ENCODE results near the gene CRYBA2.

Gene CRYBA2

DNA sequence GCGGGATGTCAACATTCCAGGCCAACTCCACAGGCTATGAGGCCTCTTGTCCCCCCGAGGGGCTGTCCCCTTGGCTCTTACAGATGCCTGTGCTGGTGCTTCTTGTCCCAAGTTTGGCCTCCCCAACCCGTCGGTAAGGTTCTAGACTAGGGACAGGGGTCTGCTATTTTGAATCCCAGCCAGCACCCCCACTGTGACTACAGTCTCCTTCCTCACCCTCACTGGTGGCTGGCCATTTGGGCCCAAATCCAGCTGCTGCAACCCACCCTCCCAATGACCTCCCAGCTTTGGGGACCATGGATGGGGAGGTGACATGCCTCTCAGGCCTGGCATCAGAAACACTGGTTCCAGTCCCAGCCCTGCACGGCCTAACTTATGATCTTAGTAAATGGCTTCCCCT lies 29.4 kb upstream of the CRYBA2 start:
- no peak for DNase-seq

DNA sequence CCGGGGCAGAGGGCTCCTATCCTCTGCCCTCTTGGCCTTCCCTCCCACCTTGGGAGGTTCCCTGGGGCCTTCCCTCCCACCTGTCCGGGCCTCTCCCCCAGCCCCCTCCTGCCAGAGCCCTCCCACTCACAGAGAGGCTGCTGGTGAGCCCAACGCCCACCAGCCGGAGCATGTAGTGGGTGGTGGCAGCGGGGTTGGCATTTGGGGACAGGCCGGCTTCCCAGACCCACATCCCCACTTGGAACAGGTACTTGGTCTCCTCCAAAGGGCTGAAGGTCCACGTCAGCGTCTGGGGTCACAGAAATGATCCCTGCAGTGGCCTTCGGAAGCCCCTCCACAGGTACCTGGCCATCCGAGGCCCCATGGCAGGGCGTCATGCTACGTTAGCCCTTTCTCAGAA lies 28.8 kb upstream of the CRYBA2 start:
- no peak for DNase-seq

DNA sequence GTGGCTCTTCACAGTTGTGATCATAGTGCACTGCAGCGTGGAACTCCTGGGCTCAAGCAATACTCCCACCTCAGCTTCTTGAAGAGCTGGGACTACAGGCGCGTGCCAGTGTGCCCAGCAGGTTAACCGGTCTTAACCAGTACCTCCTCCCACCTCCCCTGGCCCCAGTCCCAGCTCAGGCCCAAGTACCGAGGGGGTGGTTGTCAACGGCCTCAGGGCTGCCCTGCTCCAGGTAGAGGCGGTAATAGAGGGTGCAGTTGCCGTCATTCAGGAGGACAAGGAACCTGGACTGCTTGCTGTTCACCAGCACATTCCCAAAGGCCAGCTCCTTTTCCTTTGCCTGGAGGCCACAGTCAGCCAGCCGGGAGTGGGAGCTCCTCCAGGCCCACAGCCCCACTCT lies 28.4 kb upstream of the CRYBA2 start:
- no peak for DNase-seq

DNA sequence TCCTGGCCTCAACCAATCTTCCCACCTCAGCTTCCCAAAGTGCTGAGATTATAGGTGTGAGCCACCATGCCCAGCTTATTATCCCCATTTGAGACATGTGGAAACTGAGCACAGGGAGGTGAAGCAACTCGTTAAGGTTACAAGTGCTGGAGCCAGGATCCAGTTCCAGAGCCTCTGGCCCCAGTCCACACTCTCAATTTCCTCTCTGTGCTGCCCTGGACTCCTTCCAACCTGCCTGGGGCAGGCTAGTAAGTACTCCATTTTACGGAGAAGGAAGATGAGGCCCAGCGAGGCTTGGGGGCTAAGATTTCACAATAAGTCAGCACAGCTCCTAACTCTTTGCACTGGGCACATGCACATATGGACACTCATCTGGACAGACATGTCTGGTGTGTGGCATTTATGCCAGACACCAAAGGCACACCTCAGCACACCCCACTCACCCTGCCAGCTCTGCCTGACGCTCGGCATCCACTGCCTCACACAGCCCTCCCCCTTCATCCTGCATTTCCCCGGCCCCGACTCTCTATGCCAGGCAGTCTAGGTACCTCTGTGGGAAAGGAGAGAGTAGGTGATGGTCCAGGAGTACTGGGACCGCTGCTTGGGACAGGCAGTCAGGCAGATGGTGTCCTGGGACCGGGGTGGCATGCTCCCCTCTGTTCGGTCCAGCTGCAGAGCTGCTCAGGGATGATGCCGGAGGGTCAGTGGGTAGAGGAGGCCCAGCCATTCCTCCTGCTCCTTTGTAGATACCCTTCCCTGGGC lies 27.6 kb upstream of the CRYBA2 start:
- no peak for DNase-seq

DNA sequence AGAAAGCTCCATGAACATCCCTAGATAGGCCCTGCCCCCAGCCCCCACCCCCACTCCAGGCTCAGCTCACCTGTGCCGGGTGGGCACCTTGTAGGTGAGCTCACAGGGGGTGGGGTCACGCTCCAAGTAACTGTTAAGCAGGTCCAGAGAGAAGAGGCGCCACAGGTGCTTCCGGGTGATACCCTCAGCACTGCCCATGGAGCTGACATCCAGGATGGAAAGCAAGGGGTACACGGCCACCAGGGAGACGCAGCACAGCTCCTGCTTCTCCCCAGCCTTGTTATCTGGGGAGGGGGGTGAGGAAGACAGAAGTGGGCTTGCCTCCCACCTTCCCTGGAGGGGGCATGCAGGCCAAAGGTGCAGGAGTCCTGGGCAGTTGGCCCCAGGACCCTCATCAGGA lies 26.2 kb upstream of the CRYBA2 start:
- no peak for DNase-seq

DNA sequence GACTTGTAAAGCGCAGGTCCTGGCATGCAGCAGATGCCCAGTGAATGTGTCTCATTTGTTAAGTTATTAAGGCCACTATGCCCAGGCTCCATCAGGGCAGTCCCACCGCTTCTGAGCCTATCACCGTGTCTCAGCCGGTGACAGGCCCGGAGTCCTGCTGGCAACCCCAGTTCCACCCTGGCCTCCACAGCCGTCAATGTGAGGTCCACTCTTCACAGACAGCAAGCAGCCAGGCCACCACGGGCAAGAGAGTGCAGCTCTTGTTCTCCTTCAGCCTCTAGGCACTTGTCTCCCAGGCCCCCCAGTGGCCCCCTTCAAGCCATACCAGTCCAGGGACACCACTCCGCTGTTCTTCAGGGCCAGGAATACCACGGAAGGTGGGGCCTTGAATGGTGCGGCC lies 25.5 kb upstream of the CRYBA2 start:
- no peak for DNase-seq

DNA sequence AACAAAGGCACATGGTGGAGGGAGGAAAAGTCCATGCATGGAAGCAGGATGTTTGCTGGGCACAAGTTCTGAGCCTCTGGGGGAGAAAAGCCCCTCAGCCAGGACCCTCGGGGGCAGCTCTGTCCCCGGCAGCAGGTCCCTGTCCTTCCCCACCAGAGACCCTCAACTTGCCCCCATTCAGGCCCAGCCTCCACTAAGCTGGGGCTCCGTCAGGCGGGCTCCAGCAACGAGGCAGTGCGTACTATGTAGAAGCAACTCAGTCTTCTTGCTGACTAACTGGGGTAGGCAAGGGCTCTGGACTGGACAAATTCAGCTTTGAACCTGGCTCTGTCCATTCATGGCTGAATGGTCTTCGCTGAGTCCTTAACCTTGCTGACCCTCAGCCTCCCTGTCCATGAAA lies 25.1 kb upstream of the CRYBA2 start:
- no peak for DNase-seq

DNA sequence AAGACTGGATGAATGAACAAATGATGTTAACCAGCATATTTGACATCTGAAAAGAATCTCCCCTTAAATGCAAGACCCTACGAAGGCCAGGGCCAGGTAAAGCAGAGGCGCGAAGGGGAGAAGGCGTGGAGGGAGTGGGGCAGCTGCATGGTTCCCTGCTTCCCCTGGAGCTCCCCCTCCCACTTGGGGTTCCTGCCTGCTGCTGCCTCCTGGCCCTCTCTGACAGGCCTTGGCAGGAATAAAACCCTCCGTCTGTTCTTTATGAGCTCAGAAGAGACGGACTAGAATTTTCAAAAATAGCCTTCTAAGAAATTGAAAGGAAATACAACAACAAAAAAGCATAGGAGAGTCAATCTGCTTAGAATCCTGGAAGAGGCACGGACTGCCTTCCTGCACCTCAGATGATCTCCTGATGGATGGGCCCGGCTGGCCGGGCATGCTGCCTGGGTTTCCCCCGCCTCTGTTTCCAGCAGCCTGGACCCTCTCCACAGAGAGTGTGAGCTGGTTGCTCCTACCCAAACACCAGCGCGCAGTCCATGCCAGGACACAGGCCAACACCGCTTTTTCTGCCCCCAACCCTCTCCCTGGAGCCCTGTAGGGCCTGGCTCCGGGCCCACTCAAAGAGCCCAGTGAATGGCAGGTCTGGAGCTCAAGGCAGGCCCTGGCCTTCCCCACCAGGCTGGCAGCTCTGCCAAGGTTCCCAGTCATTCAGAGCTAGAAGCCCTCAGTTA lies 24.1 kb upstream of the CRYBA2 start:
- DNase-seq: no peak

DNA sequence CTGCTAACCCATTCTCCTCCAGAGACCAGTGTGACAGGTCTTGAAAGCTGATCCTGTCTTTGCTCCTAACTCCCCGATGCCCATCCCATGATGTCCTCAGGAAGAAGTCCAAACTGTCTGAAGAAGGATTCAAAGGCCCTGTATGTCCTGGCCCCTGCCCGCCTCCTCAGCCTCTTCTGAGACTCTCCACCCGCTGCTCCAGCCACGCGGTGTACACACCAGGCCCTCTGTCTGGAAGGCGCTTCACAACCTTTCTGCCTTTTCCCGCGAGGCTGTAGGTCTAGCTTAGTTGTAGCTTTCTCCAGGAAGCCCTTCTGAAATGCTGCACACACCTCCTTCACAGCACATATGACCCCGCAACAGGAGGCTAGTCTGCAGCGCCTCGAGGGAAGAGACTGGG lies 23.5 kb upstream of the CRYBA2 start:
- DNase-seq: no peak

DNA sequence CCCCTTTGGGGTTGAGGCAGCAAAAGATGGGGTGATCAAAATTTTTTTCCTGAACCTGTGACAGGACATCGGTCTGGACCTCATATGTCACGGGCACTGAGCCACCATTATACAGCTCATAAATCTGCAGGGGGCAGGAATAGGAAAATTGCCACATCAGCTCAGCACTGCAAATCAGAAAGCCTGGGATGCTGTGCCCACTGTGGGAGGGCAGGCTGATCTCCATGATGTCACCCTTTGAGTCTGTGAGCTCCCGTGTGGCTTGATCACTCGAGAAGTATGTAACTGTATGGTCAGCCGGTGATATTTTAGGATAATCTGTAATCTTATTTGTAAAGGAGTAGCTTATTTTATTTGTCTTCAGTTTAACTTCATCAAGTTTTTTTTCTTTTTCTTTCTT lies 17.7 kb upstream of the CRYBA2 start:
- no peak for DNase-seq

DNA sequence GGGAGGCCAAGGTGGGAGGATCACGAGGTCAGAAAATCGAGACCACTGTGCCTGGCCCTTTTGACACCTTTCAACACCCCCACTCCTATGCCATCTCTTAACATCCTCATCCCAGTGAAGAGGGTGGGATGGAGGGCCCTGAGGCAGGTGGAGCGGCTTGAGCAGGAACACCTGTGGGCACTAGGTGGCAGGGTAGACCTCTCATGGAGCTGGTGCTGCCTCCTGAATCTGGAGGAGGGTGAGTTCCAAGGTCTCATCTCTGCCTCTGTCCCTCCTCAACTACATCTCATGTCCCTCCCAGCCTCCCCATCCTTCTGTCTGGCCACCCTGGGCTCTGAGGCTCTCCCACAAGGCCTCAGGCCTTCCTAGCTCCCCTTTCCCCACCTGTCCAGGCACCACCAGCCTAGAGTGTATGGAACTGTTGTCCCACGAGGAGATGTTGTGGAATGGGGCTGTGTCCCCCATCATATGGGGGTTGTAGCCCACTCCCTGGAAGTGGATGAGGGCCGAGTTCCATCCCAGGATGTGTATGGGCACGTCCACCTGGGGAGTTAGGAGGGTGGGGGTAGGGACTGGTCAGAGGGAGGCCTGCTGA lies 17.0 kb upstream of the CRYBA2 start:
- DNase-seq: peak; percentile 50

DNA sequence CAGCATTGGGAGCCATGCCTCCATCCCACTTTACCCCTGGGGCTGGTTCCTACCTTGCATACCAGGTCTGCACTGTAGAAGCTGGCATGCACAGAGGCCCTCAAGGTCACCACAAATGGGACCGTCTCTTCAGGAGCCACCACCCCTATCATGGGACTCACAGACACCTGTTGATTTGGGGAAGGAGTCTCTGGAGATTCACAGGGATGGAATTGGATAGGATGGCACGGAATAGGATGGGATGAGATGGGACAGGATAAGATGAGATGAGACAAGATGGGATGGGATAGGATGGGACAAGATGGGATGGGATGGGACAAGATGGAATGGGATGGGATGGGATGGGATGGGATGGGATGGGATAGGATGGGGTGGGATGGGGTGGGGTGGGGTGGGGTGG lies 16.1 kb upstream of the CRYBA2 start:
- no peak for DNase-seq

DNA sequence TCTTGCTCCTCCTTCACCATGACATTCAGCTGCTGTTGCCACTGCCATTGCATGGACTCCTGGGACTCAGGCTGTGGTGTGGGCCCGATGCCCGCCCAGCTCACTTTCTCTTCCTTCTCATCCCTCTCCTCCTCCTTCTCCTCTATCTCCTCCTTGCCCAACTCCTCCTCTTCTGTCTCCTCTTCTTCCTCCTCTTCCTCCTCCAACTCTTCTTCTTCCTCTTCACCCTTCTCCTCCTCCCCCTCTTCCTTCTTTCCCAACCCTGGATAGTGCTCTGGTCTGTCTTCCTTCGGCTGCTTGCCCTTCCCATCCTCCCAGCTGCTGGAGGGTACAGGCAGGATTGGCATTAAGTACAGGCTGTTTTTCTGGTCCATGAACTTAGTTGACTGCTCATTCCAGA lies 10.8 kb upstream of the CRYBA2 start:
- DNase-seq: no peak

DNA sequence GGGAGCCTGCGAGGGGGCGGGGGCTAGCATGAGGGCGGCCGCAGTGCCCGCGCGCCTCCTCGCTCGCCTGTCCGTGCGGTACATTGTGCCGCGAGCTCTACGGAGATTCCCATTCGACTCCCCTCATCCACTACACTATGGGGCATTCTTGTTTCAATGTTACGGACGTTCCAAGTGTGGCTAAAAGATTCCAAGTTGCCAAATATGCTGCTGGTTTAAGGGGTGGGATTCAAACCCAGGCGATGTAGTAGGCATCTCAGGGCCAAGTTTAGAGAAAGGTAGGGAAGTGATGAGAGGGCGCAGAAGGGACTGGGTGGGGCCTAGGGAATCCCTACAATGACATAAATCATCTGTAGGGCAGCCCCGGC lies 10.0 kb upstream of the CRYBA2 start:
- DNase-seq: no peak

DNA sequence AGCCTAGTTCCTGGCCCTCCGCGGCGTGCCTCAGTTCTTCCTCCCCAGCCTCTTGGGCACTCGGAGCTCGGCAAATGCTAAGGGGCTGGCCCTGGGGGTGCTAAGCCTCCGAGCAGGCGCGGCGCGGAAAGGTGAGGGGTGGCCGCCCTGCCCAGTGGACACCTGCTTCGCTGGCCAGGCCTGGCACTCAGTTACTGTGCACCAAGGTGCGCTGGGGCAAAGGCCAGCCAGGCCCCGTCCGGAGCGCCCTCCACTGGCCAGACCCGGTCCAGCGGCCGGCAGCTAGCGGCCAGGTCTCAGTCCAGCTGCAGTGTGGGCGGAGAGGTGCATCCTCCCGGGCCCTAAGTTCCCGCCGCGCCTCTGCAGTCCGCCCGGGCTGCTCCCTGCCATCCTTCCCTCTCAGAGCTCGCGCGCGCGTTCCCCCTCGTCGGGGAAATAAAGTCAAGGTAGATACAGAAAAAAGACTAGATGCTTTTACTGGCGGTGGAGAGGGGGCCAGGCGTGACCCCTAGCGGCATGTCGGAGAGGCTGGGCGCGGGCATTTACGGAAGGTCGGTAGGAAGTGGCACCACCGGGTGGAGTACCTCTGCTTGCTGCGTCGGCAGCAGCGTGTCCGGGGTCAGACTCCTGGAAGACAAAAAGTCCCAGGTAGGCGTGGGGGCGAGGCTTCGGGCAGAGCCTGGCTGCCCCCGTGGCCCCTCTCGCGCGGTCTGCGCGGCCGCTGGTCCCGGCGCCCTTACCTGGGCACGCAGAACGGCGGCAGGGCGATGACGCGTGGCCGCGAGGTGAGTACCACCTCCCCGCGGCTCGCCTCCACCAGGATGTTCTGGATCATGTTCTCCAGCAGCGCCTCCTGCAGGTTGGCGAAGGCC lies 9.4 kb upstream of the CRYBA2 start:
- peak; percentile 67 for DNase-seq

DNA sequence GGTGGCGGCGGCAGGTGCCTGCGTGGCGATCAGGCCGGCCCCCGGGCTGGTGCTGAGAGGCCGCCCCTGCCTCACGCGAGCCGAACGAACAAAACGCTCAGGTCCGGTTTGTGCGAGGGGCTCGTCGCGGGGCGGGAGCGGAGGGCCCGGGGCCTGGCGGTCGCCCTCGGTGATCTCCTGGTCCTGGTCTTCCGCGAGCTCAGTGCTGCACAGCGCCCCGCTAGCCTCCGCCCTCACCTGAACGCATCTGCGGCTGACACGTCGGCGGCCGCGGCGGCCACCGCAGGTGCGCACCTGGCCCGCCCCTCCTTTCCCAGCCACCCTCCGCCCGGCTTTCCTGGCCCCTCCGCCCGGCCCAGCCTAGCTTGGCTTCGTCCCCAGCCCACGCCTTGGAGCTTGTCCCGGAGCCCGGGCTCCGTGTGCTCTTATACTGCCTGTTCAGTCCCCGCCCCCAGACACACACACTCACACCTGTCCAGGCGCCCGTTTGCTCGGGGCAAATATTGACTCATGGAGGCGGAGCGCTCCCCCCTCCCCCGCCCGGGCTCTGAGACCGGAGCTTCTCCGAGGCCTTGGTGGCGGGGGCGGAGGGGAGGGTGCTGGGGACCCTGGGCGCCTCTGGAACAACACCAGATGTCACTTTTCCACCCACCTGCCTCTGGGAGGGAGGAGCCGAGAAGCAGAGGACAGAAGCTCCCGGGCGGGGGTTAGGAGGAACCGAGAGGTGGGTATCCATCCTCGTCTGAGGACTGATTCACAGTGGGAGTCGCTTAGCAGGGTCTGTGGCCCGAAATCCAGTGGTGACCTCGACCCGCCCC lies 8.6 kb upstream of the CRYBA2 start:
- peak; percentile 85 for DNase-seq

DNA sequence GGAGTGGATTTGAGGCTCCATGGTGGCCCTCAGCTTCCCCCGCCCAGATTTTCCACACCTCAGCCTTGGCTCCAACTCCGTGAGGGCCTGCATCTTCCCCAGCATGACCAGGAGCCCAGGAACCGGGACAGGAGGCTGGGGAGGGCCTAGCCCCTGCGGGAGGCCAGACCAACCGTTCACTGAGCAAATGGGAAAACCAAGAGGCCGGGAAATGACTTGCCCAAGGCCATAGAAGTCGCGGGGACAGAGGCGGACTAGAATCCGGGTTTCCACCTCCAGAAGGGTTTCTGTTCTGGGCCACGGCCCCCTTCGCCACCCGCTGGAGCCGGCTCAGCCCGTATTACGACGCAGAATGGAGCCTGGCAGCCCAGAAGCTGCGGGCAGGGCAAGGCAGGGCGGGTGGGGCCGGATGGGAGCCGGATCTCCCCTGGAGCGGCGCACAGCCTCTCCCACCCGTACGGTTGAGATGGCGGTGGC lies 7.9 kb upstream of the CRYBA2 start:
- DNase-seq: no peak

DNA sequence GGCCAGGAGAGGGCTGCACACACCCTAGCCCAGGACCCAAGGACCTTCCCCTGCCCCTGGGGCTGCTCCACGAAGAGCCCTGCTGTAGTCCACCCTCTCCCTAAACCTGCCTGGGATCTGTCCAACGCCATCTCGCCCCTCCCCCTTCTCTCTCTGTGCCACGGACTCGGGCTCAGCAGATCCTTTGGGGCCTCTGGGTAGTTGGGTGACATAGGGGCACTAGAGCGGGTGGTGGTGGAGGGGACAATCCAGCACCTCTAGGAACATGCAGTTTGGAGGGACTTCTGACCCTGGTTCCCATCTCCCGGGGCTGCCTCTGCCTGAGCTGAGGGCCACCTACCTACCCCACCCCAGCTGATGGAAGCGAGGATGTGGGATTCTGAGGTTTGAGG lies 7.3 kb upstream of the CRYBA2 start:
- no peak for DNase-seq

DNA sequence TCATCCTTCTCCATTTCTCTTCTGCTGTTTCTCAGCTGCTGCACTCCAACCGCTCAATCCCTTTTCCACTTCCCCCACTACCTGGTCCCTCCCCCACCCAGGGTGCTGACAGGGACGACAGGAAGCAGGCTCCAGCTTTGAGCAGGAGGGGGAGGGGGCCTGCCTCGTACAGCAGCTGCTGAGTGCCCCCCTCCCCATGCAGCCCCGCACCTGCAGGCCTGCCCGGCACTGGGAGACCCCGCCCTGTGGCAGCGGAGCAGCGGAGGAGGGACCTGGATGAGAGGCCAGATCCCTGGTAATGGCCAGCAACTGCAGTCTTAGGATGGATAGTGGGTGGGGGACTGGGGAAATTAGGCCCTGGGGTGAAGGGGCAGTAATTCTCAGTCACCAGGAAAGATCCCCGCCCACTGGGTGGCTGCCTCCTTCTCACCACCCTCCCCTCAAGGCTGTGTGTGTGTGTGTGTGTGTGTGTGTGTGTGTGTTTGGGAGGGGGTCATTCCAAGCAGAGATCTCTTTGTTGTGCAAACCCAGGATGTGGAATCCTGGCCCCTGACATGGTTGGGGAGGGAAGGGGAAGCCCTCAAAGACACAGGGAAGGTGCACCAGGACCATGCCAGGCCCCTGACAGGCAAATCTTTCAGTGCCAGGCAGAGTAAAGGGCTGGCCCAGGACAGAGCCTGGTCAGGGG lies 6.8 kb upstream of the CRYBA2 start:
- DNase-seq: no peak

DNA sequence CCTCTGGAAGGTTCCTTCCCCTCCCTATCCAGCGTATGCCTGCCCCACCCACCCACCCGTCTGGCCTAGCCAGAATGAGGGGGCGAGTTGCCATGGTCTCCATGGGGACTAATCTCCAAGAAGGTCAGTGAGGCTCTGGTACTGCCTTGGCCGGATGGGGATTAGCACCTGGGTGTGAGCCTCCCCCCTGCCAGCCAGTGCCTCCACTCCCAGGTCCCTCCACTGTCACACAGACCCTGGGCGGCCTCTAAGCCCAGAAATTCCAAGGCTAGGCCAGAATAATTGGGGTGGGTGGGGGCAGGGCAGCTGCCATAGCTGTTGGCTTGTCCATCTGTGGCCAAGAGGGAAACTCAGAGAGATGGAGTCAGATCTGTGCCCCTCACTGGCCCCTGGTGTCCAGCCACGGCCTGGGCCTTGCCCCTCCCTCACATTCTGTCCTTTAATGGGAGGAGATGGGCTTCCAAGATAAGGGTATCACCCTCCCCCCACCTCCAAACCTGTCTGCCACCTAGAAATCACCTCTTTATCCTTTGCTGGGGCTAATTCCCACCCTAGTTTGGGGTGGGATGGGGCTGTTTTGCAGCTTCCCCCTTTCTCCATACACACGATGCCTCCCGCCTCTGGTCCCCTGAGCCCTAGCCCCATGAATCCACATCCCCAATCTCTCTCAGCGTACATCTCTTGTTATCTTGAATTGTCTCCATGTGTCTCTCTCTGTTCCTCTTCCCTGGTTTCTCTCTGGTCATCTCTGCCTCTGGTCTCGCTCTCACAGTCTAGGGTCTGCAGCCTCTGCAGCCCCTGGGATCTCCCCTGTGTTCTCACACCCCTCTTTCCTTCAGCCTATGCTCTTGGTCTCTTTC lies 6.0 kb upstream of the CRYBA2 start:
- DNase-seq: no peak

All from RPMI8226 (cell line).